Endothelial cell of umbilical vein (primary cell): ENCODE data around the gene PARP1. TPM values are rescaled to one million over a fixed set of nuclear protein-coding genes. Genes with fewer than 3 reads are reported as not detected.

Experiments
- BruUV-seq: library from RNA; stranded (reverse); fragments of 400-500 nt; replicated peaks from 2 replicates; lab custom pipeline; 2021; lab: Mats Ljungman, UMichigan
- CTCF ChIA-PET: fragments of 300-600, 350-600 bp; sonication (Branson Sonifier 250); formaldehyde crosslinking; loops from one replicate; lab custom pipeline; 2021; ENCODE audit warnings: antibody characterized with exemption, inconsistent platforms; lab: Charles Lee
- POLR2A ChIA-PET: fragments of 300-600, 350-600 bp; sonication (Branson Sonifier 250); formaldehyde crosslinking; loops from one replicate; lab custom pipeline; 2021; ENCODE audit warnings: antibody characterized with exemption, inconsistent platforms; lab: Charles Lee
- DNase-seq: peaks from one replicate; pipeline ENCODE4 v3.0.0-alpha.2; 2011; ENCODE audit warnings: low read depth, low spot score
- FAIRE-seq: peaks from 2 replicates; lab custom pipeline; 2011; peaks lifted over from hg19 to GRCh38; lab: Jason Lieb, UNC
- H2AFZ ChIP-seq: 2 replicates; pipeline ENCODE4 v1.6.0; 2012; ENCODE audit warnings: low read depth, low read length, control low read depth, inconsistent platforms
- H3K27ac ChIP-seq: 2 replicates; pipeline ENCODE4 v1.5.1; 2011; ENCODE audit warnings: low read depth, mild to moderate bottlenecking, control low read depth, low read length, moderate library complexity; ENCODE audit not compliant: insufficient read depth
- H3K27me3 ChIP-seq, 2 experiments: 2 replicates each; pipeline versions ENCODE4 v1.6.0 to v1.6.1; 2011; ENCODE audit warnings: low read length in 2 of 2, mixed read lengths in 1 of 2; ENCODE audit not compliant: control insufficient read depth in 2 of 2, insufficient read depth in 2 of 2
- H3K36me3 ChIP-seq, 2 experiments: 2 replicates in 1 of 2; 3 replicates in 1 of 2; pipeline ENCODE4 v1.5.1; 2011; ENCODE audit warnings: low read length in 2 of 2, mild to moderate bottlenecking in 1 of 2, moderate library complexity in 1 of 2; ENCODE audit not compliant: control insufficient read depth in 2 of 2, insufficient read depth in 2 of 2; ENCODE audit errors: extremely low read depth in 1 of 2
- H3K4me1 ChIP-seq: 3 replicates; pipeline ENCODE4 v1.5.1; 2011; ENCODE audit warnings: mild to moderate bottlenecking, low read length; ENCODE audit not compliant: control insufficient read depth, insufficient read depth; ENCODE audit errors: extremely low read depth
- H3K4me2 ChIP-seq: 2 replicates; pipeline ENCODE4 v1.6.1; 2011; ENCODE audit warnings: low read length, control low read depth, mixed read lengths; ENCODE audit not compliant: insufficient read depth
- H3K4me3 ChIP-seq, 3 experiments: fragments of 200-600 bp in 1 of 3; sonication (generic), shearing (Covaris generic) in 1 of 3; replicated peaks in 1 of 3; 2 replicates each; pipeline ENCODE4 v1.5.1; 2011 to 2016; ENCODE audit warnings: control low read depth in 3 of 3, low read length in 3 of 3, mild to moderate bottlenecking in 2 of 3, inconsistent platforms in 1 of 3, low read depth in 1 of 3, moderate library complexity in 1 of 3; ENCODE audit not compliant: insufficient read depth in 1 of 3
- H3K79me2 ChIP-seq: 2 replicates; pipeline ENCODE4 v1.6.0; 2012; ENCODE audit warnings: low read length, inconsistent platforms; ENCODE audit not compliant: control insufficient read depth, insufficient read depth
- H3K9ac ChIP-seq: replicated peaks from 2 replicates; pipeline ENCODE3; 2011; ENCODE audit warnings: low read length, control low read depth; ENCODE audit not compliant: insufficient read depth; ENCODE audit errors: extremely low read depth
- H3K9me1 ChIP-seq: replicated peaks from 3 replicates; pipeline ENCODE4 v1.6.0; 2011; ENCODE audit warnings: mild to moderate bottlenecking, low read length; ENCODE audit not compliant: control insufficient read depth, insufficient read depth; ENCODE audit errors: extremely low read depth
- H3K9me3 ChIP-seq: replicated peaks from 2 replicates; pipeline ENCODE4 v1.5.1; 2012; ENCODE audit warnings: low read length, inconsistent platforms; ENCODE audit not compliant: control insufficient read depth, insufficient read depth
- H4K20me1 ChIP-seq: replicated peaks from 2 replicates; pipeline ENCODE3; 2011; ENCODE audit warnings: mild to moderate bottlenecking, low read length; ENCODE audit not compliant: control insufficient read depth, insufficient read depth; ENCODE audit errors: extremely low read depth
- EZH2 ChIP-seq: IDR thresholded peaks from 2 replicates; pipeline ENCODE4 v1.6.1; 2012; ENCODE audit warnings: borderline replicate concordance, low read depth, mild to moderate bottlenecking, moderate library complexity, low read length, inconsistent platforms; ENCODE audit not compliant: severe bottlenecking
- FOS ChIP-seq: IDR thresholded peaks from 2 replicates; pipeline ENCODE4 v1.6.1; 2011; ENCODE audit warnings: mild to moderate bottlenecking, low read length, moderate library complexity, borderline replicate concordance; ENCODE audit not compliant: insufficient read depth
- GATA2 ChIP-seq: IDR thresholded peaks from 2 replicates; pipeline ENCODE4 v1.7.0; 2011; ENCODE audit warnings: low read depth, mild to moderate bottlenecking, moderate library complexity, mixed read lengths, low read length; ENCODE audit not compliant: insufficient read length, insufficient read depth
- JUN ChIP-seq: IDR thresholded peaks from 2 replicates; pipeline ENCODE4 v1.6.1; 2011; ENCODE audit warnings: borderline replicate concordance, low read depth; ENCODE audit not compliant: insufficient read length, insufficient read depth
- MYC ChIP-seq: IDR thresholded peaks from one replicate; pipeline ENCODE4 v1.6.1; 2011; ENCODE audit warnings: mild to moderate bottlenecking, low read depth, low read length
- POLR2A ChIP-seq: IDR thresholded peaks from 2 replicates; pipeline ENCODE4 v1.6.1; 2012; ENCODE audit warnings: low read depth, mild to moderate bottlenecking, control low read depth, low read length
- POLR2AphosphoS5 ChIP-seq: IDR thresholded peaks from 2 replicates; pipeline ENCODE4 v1.6.1; 2012; ENCODE audit warnings: low read depth, mild to moderate bottlenecking, control low read depth, low read length, moderate library complexity; ENCODE audit not compliant: insufficient read depth
- dilution Hi-C: fragments of 300-500 bp; cut with MboI; formaldehyde crosslinking; loops from one replicate; pipeline ENCODE4 v1.15.0; 2019; ENCODE audit warnings: low sequenced_read_pairs; ENCODE audit not compliant: extremely low pct_ligation_motif_present
- intact Hi-C: fragments of 100-400 bp; cut with micrococcal nuclease; formaldehyde crosslinking; loops from one replicate; pipeline ENCODE4 v1.10.0; 2022
- polyA plus RNA-seq, 4 experiments: library from polyadenylated mRNA; depleted of rRNA in 3 of 4; stranded (reverse) in 3 of 4; unstranded in 1 of 4; fragments of >200 nt; gene quantifications; 2 replicates each; pipeline versions ENCODE4 v1.2.1 to v1.2.3, GENCODE V29; 2011 to 2012; ENCODE audit warnings: missing spikeins in 1 of 4
- total RNA-seq: library from RNA; stranded (reverse); gene quantifications from 2 replicates; pipeline ENCODE4 v1.2.3, GENCODE V29; 2021
- TF ChIP-seq, protein P1 (sequence below): IDR thresholded peaks from 2 replicates; pipeline ENCODE4 v1.6.1; 2011; ENCODE audit not compliant: insufficient read depth, insufficient read length
- TF ChIP-seq, protein P2 (sequence below), 2 donors: IDR thresholded peaks; 1 replicate in 1 of 2; 2 replicates in 1 of 2; pipeline ENCODE4 v1.5.1; 2011; ENCODE audit warnings: low read length in 2 of 2, mild to moderate bottlenecking in 2 of 2, moderate library complexity in 2 of 2, control low read depth in 1 of 2, inconsistent platforms in 1 of 2, low read depth in 1 of 2; ENCODE audit not compliant: insufficient read depth in 1 of 2; ENCODE audit errors: extremely low read depth in 1 of 2

PARP1 gene
- total and polyA plus RNA-seq, 2 donors (not counting 3 experiments of a cell fraction or from before 2014, with no cell fraction given): 136 to 160 TPM

GRCh38 chr1:226353698-226354525, 54.0 kb downstream of the PARP1 start:
- BruUV-seq: no TSS peak
- H2AFZ ChIP-seq: no peak overlapping the region
- TF ChIP-seq FOS: no peak
- TF ChIP-seq MYC: no peak
- TF ChIP-seq POLR2A: no peak
- TF ChIP-seq EZH2: no peak
- TF ChIP-seq, protein P1, sequence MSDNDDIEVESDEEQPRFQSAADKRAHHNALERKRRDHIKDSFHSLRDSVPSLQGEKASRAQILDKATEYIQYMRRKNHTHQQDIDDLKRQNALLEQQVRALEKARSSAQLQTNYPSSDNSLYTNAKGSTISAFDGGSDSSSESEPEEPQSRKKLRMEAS: no peak
- no peak for TF ChIP-seq GATA2
- no peak for TF ChIP-seq JUN
- TF ChIP-seq, protein P2, sequence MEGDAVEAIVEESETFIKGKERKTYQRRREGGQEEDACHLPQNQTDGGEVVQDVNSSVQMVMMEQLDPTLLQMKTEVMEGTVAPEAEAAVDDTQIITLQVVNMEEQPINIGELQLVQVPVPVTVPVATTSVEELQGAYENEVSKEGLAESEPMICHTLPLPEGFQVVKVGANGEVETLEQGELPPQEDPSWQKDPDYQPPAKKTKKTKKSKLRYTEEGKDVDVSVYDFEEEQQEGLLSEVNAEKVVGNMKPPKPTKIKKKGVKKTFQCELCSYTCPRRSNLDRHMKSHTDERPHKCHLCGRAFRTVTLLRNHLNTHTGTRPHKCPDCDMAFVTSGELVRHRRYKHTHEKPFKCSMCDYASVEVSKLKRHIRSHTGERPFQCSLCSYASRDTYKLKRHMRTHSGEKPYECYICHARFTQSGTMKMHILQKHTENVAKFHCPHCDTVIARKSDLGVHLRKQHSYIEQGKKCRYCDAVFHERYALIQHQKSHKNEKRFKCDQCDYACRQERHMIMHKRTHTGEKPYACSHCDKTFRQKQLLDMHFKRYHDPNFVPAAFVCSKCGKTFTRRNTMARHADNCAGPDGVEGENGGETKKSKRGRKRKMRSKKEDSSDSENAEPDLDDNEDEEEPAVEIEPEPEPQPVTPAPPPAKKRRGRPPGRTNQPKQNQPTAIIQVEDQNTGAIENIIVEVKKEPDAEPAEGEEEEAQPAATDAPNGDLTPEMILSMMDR (IDR thresholded peaks at IDR 0.05; ENCODE audit: extremely low read depth in 1 of 2, insufficient read depth in 1 of 2, low read depth in 1 of 2, low read length in 2 of 2): no peak
- TF ChIP-seq POLR2AphosphoS5: no peak

More at GRCh38 chr1:226353698-226354525, 54.0 kb downstream of the PARP1 start:
- H3K27ac ChIP-seq: no peak overlapping the region
- no peaks in the 10 kb centered on the region for H3K4me1 ChIP-seq
- ChIA-PET POLR2A (no interaction called here), CTCF (interaction anchor here (1.4 to 1.7 kb wide), 2 partner anchors 10 to 54 kb away, joined by 3 to 6 read pairs; partner anchors contain the start of gene PARP1)
- no peaks in the 10 kb centered on the region for H3K27me3 ChIP-seq
- H3K9me3 ChIP-seq: no peaks in the 10 kb centered on the region
- no peaks in the 10 kb centered on the region for H3K79me2 ChIP-seq
- dilution Hi-C loops: no loop called here
- H4K20me1 ChIP-seq: no peaks in the 10 kb centered on the region
- no peaks in the 10 kb centered on the region for H3K9me1 ChIP-seq
- intact Hi-C loops: no loop called here
- H3K4me3 ChIP-seq: no peak overlapping the region
- H3K36me3 ChIP-seq: peaks cover 0 to 2% of the 10 kb centered on the region in 2 experiments
- DNase-seq (no peak), FAIRE-seq (no peak)
- no peak overlapping the region for H3K4me2 ChIP-seq
- no peak overlapping the region for H3K9ac ChIP-seq
